Dermis blood vessel endothelial cell (primary cell): ENCODE results near the gene FJX1. TPM values are rescaled to one million over a fixed set of nuclear protein-coding genes. Genes with fewer than 3 reads are reported as not detected.

Experiments
- DNase-seq: peaks from one replicate; pipeline ENCODE4 v3.0.0; 2010
- total RNA-seq: library from RNA; depleted of rRNA; stranded (reverse); fragments of >200 nt; gene quantifications from 2 replicates; pipeline ENCODE4 v1.2.3, GENCODE V29; 2014

The FJX1 gene, protein sequence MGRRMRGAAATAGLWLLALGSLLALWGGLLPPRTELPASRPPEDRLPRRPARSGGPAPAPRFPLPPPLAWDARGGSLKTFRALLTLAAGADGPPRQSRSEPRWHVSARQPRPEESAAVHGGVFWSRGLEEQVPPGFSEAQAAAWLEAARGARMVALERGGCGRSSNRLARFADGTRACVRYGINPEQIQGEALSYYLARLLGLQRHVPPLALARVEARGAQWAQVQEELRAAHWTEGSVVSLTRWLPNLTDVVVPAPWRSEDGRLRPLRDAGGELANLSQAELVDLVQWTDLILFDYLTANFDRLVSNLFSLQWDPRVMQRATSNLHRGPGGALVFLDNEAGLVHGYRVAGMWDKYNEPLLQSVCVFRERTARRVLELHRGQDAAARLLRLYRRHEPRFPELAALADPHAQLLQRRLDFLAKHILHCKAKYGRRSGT
- 44.5 and 52.1 TPM in 2 replicates for total RNA-seq

DNA sequence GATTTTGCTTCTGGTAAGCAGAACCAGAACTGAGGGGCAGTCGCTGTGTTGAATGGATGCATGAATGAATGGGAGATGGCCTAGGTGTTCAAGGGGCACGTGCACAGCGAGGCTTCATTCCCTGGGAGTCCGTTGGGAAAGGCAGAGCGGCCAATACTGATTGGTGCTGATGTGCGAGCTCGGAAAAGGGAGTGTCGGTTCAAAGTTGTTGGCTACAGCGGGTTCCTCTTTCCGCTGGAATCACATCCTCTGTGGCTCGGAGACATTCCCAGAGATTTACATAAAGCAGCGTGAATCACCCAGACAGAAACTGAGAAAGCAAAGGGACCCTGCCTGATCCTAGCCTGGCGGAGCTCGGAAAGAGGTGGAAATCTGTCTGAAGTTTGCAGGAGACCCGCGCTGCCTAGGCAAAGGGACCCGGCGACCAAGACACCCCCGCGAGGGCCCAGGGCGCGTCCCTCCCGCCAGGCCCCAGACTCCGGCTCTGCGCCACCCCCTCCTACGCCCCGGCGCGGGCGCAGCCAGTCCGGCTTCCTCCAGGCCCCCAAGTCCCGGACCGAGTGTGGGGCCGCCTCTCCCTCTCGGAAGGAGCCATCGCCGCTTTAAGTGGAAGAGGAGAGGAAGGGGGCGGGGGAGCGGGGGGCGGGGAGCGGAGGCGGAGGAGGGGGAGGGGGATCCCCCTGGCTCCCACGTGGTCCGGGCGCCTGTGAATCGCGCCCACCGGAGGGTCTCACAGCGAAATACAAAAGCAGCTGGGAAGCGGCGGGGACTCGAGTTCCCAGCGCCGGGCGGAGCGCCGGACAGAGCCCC lies at the start of gene FJX1:
Gene FJX1 (plus strand): TSS at position 774 of the 810 bp plus-strand sequence. CDS start 177 bp downstream, outside the sequence.
- DNase-seq: peak; percentile 90

- DNase-seq: no peak
These were observed 46.6 kb upstream of the FJX1 start for GRCh38 chr11:35571696-35572095.

GRCh38 chr11:35579557-35580396 lies 38.5 kb upstream of the FJX1 start:
- DNase-seq: peak; percentile 19

DNA sequence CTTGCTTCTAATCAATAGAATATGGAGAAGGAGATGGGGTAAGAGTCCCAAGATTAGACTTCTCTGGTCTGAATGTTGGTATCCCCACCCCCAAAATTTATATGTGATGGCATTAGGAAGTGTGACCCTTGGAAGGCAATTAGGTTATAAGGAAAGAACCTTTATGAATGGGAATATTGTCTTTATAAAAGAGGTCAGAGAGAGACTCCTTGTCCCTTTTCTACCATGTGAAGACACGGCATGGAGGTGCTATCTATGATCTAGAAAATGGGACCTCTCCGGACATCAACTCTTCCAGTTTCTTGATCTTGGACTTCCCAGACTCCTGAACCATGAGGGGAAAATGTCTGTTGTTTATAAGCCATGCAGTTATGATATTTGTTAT lies 37.9 kb upstream of the FJX1 start:
- DNase-seq: no peak

GRCh38 chr11:35582033-35582432 lies 36.2 kb upstream of the FJX1 start:
- DNase-seq: no peak

DNA sequence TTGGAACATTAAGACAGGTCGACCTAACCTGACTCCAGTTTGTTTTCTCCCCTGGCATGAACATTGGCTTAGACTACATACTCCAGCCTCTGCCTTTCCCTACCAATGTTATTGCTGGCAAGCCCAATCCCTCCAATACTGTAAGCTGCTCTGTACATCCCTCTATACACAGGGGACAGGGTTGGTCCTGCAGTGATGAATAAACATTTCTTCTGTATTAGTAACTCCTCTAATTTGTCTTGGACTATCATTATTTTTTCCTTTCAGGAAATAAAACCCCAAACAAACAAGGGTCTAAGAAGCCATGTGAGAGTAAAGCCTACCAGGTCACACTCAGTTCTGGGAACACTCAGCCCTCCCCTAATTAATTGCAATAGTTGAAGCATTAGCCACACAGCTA lies 35.1 kb upstream of the FJX1 start:
- DNase-seq: no peak

GRCh38 chr11:35583843-35584242 lies 34.4 kb upstream of the FJX1 start:
- no peak for DNase-seq

DNA sequence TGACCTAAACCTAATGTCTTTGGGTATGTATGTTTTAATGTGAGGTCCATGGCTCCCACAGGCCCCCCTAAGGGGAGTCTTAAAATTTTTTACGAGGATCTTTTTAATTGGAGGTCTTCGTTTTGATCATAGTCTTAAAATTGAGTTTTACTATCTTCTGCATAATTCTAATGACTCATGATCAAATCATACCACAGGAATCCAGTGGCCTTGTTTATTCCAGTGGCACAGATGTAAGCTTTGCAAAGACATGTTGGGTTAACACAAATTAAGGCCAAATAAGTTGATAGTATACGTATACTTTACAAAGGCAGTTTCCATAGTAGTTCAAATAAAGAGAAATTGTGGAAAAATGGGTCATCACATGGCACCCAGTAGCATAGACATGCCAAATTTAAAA lies 33.9 kb upstream of the FJX1 start:
- no peak for DNase-seq

DNA sequence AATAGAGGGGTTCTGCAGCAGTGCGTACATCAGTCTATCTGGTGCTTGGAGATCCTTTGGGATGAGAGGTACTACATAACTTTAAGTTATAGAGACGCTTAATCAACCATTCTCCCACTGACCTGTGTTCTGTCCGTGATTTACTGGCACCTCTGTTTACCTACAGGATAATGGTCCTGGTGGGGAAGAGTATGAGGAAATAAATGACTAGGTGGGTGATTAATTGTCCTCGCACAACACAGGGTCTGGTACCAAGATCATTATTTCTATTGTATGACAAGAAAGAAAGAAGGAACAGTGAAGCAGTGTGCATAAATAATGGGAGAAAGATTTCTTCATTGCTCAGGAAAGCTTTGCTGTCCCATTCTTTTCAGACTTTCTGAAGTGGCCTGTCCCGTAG lies 32.8 kb upstream of the FJX1 start:
- no peak for DNase-seq

- no peak for DNase-seq
These were observed 32.0 kb upstream of the FJX1 start for GRCh38 chr11:35586222-35586621.

DNA sequence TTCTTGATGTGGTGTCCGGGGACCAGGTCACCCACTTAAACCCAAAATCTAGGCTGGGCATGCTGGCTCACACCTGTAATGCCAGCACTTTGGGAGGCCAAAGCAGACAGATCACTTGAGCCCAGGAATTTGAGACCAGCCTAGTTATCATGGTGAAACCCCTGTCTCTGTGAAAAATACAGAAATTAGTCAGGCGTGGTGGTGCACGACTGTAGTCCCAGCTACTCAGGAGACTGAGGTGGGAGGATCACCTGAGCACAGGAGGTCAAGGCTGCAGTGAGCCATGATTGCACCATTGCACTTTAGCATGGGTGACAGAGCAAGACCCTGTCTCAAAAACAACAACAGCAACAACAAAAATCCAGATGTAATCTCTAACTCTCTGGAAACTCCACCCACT lies 30.3 kb upstream of the FJX1 start:
- DNase-seq: no peak

DNA sequence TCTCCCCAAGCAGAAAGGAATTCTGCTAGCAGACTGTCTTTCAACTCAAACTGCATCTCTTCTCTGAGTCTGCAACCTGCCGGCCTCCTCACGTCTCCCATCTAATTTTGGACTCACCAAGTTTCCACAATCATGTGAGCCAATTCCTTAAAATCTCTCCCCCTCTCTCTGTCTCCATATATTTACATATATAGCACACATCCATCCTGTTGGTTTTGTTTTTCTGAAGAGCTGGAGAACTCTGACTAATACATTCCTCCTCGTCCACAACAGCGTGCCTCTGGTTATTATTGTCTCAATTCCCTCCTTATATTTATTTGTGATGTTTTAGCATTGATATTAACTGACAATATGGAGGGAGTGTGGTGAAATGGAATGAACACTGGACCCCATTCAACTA lies 29.6 kb upstream of the FJX1 start:
- DNase-seq: no peak

DNA sequence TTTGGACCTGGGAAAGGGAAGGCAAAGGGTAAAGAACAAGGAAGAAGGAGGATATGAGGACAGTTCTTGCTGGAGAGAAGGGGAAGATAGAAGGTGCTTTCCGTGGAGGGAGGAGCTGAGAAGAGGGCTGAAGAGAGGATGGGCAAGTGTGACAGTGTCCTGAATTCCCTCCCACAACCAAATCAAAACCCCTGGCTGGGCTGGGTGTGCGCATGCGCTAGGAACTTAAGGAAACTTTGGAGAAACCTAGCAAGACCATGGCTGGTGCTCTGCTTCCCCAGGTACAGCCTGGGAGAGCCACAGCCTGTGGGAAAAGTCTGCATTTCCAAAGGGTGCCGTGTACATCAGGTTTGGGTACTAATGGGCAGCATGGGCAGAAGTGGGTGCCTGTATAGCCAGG lies 29.0 kb upstream of the FJX1 start:
- DNase-seq: no peak

DNA sequence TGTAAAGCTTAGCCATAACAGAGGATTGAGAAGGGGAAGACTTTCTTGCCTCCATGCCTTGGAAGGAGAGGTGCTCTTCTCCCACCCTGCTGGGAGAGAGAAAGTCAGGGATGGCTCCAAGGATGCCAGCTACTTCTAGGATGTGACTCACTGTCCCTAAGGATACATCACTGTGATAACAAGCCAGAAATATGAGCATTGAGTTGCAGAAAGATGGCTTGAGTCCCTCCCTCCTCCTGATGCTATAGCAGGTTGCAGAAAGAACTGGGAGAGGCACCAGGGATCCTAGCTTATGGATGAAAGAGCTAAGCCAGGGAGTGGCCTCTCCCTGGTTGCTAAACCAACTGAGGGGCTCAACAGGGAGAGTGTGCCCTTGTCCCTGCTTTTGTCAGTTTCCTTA lies 27.8 kb upstream of the FJX1 start:
- DNase-seq: no peak

GRCh38 chr11:35593143-35593542 lies 25.1 kb upstream of the FJX1 start:
- DNase-seq: no peak

DNA sequence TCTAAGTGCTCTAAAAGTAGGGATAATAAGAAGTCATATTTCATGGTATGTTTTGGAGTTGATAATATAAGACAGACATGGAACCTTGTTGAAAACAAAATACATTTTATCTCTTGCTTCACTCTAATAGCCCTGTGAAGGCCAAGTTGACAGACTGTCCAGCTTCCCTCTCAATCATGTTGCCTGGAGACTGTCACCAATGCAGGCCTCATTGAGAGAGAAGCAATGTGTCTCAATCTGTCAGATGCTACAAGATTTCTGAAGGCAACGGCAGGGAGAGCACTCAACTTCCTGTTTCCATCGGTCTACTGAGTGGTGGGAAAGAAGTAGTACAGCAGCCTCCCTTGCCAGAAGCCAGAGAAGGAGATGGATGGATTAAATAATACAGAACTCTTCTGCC lies 23.6 kb upstream of the FJX1 start:
- no peak for DNase-seq

- DNase-seq: no peak
These were observed 19.8 kb upstream of the FJX1 start for GRCh38 chr11:35598254-35599125.

GRCh38 chr11:35600331-35600838 lies 17.9 kb upstream of the FJX1 start:
- no peak for DNase-seq

DNA sequence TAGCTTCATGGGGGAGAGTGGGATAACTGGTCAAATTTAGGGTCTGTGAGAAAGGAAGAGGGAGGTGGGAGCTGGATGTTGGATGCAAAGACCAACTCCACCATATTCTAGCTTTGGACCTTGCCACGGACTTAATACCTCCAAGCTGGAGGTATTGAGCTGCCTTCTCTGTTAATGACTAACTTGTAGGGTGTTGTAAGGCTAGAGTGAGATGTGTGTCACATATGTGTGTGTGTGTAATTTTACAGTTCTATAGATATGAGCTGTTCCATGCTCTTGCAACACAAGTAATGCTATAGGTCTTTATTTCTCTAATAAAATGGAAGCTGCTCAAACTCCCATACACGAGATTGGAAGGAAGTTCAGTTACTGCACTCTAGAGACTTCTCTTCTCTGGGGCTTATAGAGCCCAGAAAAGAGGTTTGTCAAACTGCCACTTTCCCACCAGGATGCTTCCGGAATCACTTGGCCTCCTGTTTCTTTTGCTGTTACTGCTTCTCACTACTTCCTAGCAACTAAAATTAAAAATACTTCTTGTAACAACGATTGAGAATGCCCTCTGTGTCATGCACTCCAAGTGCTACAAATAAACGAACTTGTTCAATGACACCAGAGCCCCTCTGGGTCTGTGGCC lies 16.0 kb upstream of the FJX1 start:
- DNase-seq: no peak

- DNase-seq: no peak
These were observed 15.3 kb upstream of the FJX1 start for GRCh38 chr11:35602979-35603378.

- DNase-seq: no peak
These were observed 12.6 kb upstream of the FJX1 start for GRCh38 chr11:35605706-35606105.
